Lung (tissue), 12 donors: ENCODE data around the gene TAS2R9. TPM values are rescaled to one million over a fixed set of nuclear protein-coding genes. Genes with fewer than 3 reads are reported as not detected.
"Not testable (repeated sequence)": the region's sequence is repeated elsewhere in the genome, so short reads cannot be mapped to it uniquely, and the experiment has no call there.

ENCODE experiments used
- ATAC-seq: fragments of 200-7000 bp; cut with Tn5 transposase; one replicate; pipeline ENCODE4 v1.9.1; 2020; ENCODE audit warnings: moderate number of reproducible peaks; ENCODE audit not compliant: insufficient read depth, low FRiP score
- DNase-seq, 3 donors: peaks; one replicate each; pipeline ENCODE4 v3.0.0-alpha.2; 2013 to 2017
- H3K27ac ChIP-seq, 2 donors: one replicate each; pipeline ENCODE4 v1.5.1; 2013; ENCODE audit warnings: mild to moderate bottlenecking in 2 of 2, moderate library complexity in 2 of 2, control low read depth in 1 of 2, inconsistent platforms in 1 of 2, low read depth in 1 of 2, low read length in 1 of 2
- H3K27me3 ChIP-seq, 3 donors: one replicate each; pipeline ENCODE4 v1.5.1; 2013; ENCODE audit warnings: low read length in 2 of 3; ENCODE audit not compliant: control insufficient read depth in 3 of 3, insufficient read depth in 3 of 3
- H3K36me3 ChIP-seq, 4 donors: one replicate each; pipeline ENCODE4 v1.5.1; 2013; ENCODE audit warnings: low read length in 4 of 4, mild to moderate bottlenecking in 1 of 4, moderate library complexity in 1 of 4; ENCODE audit not compliant: control insufficient read depth in 4 of 4, insufficient read depth in 4 of 4
- H3K4me1 ChIP-seq, 5 donors: one replicate each; pipeline ENCODE4 v1.5.1; 2013; ENCODE audit warnings: low read length in 5 of 5, mild to moderate bottlenecking in 2 of 5, moderate library complexity in 1 of 5; ENCODE audit not compliant: control insufficient read depth in 5 of 5, insufficient read depth in 5 of 5
- H3K4me3 ChIP-seq: one replicate; pipeline ENCODE4 v1.5.1; 2013; ENCODE audit warnings: mild to moderate bottlenecking, control low read depth, moderate library complexity
- H3K9ac ChIP-seq, 2 donors: one replicate each; pipeline ENCODE4 v1.5.1; 2013; ENCODE audit warnings: low read length in 2 of 2, control low read depth in 1 of 2; ENCODE audit not compliant: insufficient read depth in 1 of 2
- H3K9me3 ChIP-seq, 4 donors: one replicate each; pipeline ENCODE4 v1.5.1; 2013; ENCODE audit warnings: low read length in 3 of 4, mild to moderate bottlenecking in 1 of 4, moderate library complexity in 1 of 4; ENCODE audit not compliant: control insufficient read depth in 4 of 4, insufficient read depth in 3 of 4
- CTCF ChIP-seq: IDR thresholded peaks from 2 replicates; pipeline ENCODE4 v1.5.1; 2012; ENCODE audit warnings: mild to moderate bottlenecking; ENCODE audit errors: control extremely low read depth, extremely low read depth
- WGBS, 2 donors: extraction: QIAGEN DNeasy Blood & Tissue Kit; methylation state at CpG; one replicate each; pipeline ENCODE4 v1.1.7; 2013; 5-methylcytosine and 5-hydroxymethylcytosine counted together
- polyA plus RNA-seq, 2 donors: library from polyadenylated mRNA; stranded (reverse); fragments of 200-250 nt; gene quantifications; one replicate each; pipeline ENCODE4 v1.2.1, GENCODE V29; 2013
- total RNA-seq, 2 donors: library from RNA; depleted of rRNA in 1 of 2; stranded (reverse); fragments of >200 nt in 1 of 2; gene quantifications; one replicate each; pipeline ENCODE4 v1.2.1, GENCODE V29; 2014 to 2021
- donor health status: control.
- donor health status: control.
- donor health status: Bipolar disorder and iron deficiency.
- donor health status: healthy.
- donor health status: DM: yes; HTN: yes; CAD: no.

Gene TAS2R9
- total and polyA plus RNA-seq, 4 donors, result not detected

- ATAC-seq (no peak), DNase-seq (no peak)
- Histone ChIP-seq H3K27me3 (no peaks in the 10 kb centered on the region), H3K36me3 (no peaks in the 10 kb centered on the region), H3K9me3 (no peaks in the 10 kb centered on the region), H3K27ac (no peak overlapping the region), H3K4me3 (no peak overlapping the region), H3K9ac (no peak overlapping the region), H3K4me1 (no peaks in the 10 kb centered on the region)
- WGBS, 2 donors, result 58 to 75% methylated on average over 5 of the region's 5 CpGs
- no peak for TF ChIP-seq CTCF
Measured at GRCh38 chr12:10801741-10802140, 8.2 kb downstream of the TAS2R9 start.

GRCh38 chr12:10794222-10794621 lies 15.7 kb downstream of the TAS2R9 start:
- Histone ChIP-seq H3K9ac (no peak overlapping the region), H3K27me3 (no peaks in the 10 kb centered on the region), H3K4me3 (no peak overlapping the region), H3K9me3 (no peaks in the 10 kb centered on the region), H3K36me3 (no peaks in the 10 kb centered on the region), H3K27ac (no peak overlapping the region), H3K4me1 (no peaks in the 10 kb centered on the region)
- TF ChIP-seq CTCF, result no peak
- 66 to 80% methylated on average over 2 of the region's 2 CpGs for WGBS, 2 donors
- no peak for ATAC-seq
- no peak for DNase-seq

GRCh38 chr12:10791769-10792168 lies 18.2 kb downstream of the TAS2R9 start:
- not testable (repeated sequence) for ATAC-seq, H3K9me3 ChIP-seq, H3K4me3 ChIP-seq, H3K27ac ChIP-seq, H3K9ac ChIP-seq, DNase-seq, H3K36me3 ChIP-seq, H3K27me3 ChIP-seq, H3K4me1 ChIP-seq
- 91 to 98% methylated on average over 4 of the region's 4 CpGs for WGBS, 2 donors

- no peak for TF ChIP-seq CTCF
- H3K4me3 ChIP-seq, result no peak overlapping the region
- no peaks in the 10 kb centered on the region for H3K27me3 ChIP-seq
- H3K9me3 ChIP-seq, result no peaks in the 10 kb centered on the region
- peaks cover 0 to 4% (median 0%) of the 10 kb centered on the region in 5 donors for H3K4me1 ChIP-seq
- H3K36me3 ChIP-seq, result no peaks in the 10 kb centered on the region
- WGBS, 2 donors, result 83 to 84% methylated on average over 5 of the region's 5 CpGs
- ATAC-seq (no peak), DNase-seq (no peak)
- H3K9ac ChIP-seq, result no peak overlapping the region
- H3K27ac ChIP-seq, result no peak overlapping the region
Measured at GRCh38 chr12:10783252-10783651, 26.7 kb downstream of the TAS2R9 start.
